Endothelial cell (in vitro differentiated cells): ENCODE measurements around the gene NPS. TPM values are rescaled to one million over a fixed set of nuclear protein-coding genes. Genes with fewer than 3 reads are reported as not detected.

Experiments used
- DNase-seq: peaks from one replicate; pipeline ENCODE4 v3.0.0; 2021; ENCODE audit warnings: low spot score
- H3K27ac Mint-ChIP-seq: one replicate; pipeline ENCODE4 v1.8.0; 2021; ENCODE audit warnings: mixed read lengths, inconsistent platforms; ENCODE audit not compliant: unreplicated experiment
- H3K27me3 Mint-ChIP-seq: one replicate; pipeline ENCODE4 v1.8.0; 2021; ENCODE audit warnings: mild to moderate bottlenecking, moderate library complexity, mixed read lengths, inconsistent platforms; ENCODE audit not compliant: unreplicated experiment
- H3K36me3 Mint-ChIP-seq: one replicate; pipeline ENCODE4 v1.8.0; 2021; ENCODE audit warnings: mild to moderate bottlenecking, low read depth, mixed read lengths, inconsistent platforms; ENCODE audit not compliant: unreplicated experiment
- H3K4me1 Mint-ChIP-seq: one replicate; pipeline ENCODE4 v1.8.0; 2021; ENCODE audit warnings: mild to moderate bottlenecking, mixed read lengths, inconsistent platforms; ENCODE audit not compliant: unreplicated experiment
- H3K4me3 Mint-ChIP-seq: one replicate; pipeline ENCODE4 v1.8.0; 2021; ENCODE audit warnings: mild to moderate bottlenecking, mixed read lengths, inconsistent platforms; ENCODE audit not compliant: unreplicated experiment
- H3K9me3 Mint-ChIP-seq: one replicate; pipeline ENCODE4 v1.8.0; 2021; ENCODE audit warnings: mixed read lengths, inconsistent platforms; ENCODE audit not compliant: unreplicated experiment
- CTCF ChIP-seq: fragments of 200-600 bp; sonication (generic); IDR thresholded peaks from one replicate; pipeline ENCODE4 v1.5.0; 2021; ENCODE audit warnings: antibody characterized with exemption; ENCODE audit not compliant: unreplicated experiment
- total RNA-seq: library from RNA; stranded (reverse); fragmentation: NEBNext Ultra II Directional; extraction: Animal tissue kit (Norgen Biotek cat#: 25700); gene quantifications from one replicate; pipeline ENCODE4 v1.2.1, GENCODE V29; 2021; ENCODE audit not compliant: unreplicated experiment

Gene NPS
- total RNA-seq, 1 donor from 2014 or later = not detected

GRCh38 chr10:127571386-127571785 lies 22.3 kb downstream of the NPS start:
- no peaks in the 10 kb centered on the region for H3K36me3 Mint-ChIP-seq
- H3K9me3 Mint-ChIP-seq = no peaks in the 10 kb centered on the region
- no peak overlapping the region for H3K4me3 Mint-ChIP-seq
- no peak for DNase-seq
- no peak for TF ChIP-seq CTCF
- no peak overlapping the region for H3K27ac Mint-ChIP-seq
- H3K4me1 Mint-ChIP-seq = no peaks in the 10 kb centered on the region
- no peaks in the 10 kb centered on the region for H3K27me3 Mint-ChIP-seq

GRCh38 chr10:127576051-127576450 lies 26.9 kb downstream of the NPS start:
- Mint-ChIP-seq H3K36me3 (no peaks in the 10 kb centered on the region), H3K27me3 (no peaks in the 10 kb centered on the region), H3K9me3 (no peaks in the 10 kb centered on the region), H3K4me3 (no peak overlapping the region), H3K4me1 (peaks cover 2% of the 10 kb centered on the region), H3K27ac (no peak overlapping the region)
- no peak for DNase-seq
- no peak for TF ChIP-seq CTCF

- no peak overlapping the region for H3K4me3 Mint-ChIP-seq
- H3K4me1 Mint-ChIP-seq = peaks cover 2% of the 10 kb centered on the region
- no peak for TF ChIP-seq CTCF
- no peaks in the 10 kb centered on the region for H3K36me3 Mint-ChIP-seq
- no peak for DNase-seq
- no peaks in the 10 kb centered on the region for H3K27me3 Mint-ChIP-seq
- H3K9me3 Mint-ChIP-seq = no peaks in the 10 kb centered on the region
- H3K27ac Mint-ChIP-seq = no peak overlapping the region
Measured at GRCh38 chr10:127576740-127577161, 27.6 kb downstream of the NPS start.

GRCh38 chr10:127577376-127578258 lies 28.5 kb downstream of the NPS start:
- H3K9me3 Mint-ChIP-seq = no peaks in the 10 kb centered on the region
- H3K27me3 Mint-ChIP-seq = no peaks in the 10 kb centered on the region
- no peaks in the 10 kb centered on the region for H3K36me3 Mint-ChIP-seq
- DNase-seq = no peak
- peaks cover 2% of the 10 kb centered on the region for H3K4me1 Mint-ChIP-seq
- H3K4me3 Mint-ChIP-seq = no peak overlapping the region
- H3K27ac Mint-ChIP-seq = no peak overlapping the region
- TF ChIP-seq CTCF = no peak

GRCh38 chr10:127578259-127578960 lies 29.3 kb downstream of the NPS start:
- no peak for DNase-seq
- no peak overlapping the region for H3K27ac Mint-ChIP-seq
- no peak for TF ChIP-seq CTCF
- no peak overlapping the region for H3K4me3 Mint-ChIP-seq
- H3K27me3 Mint-ChIP-seq = no peaks in the 10 kb centered on the region
- H3K36me3 Mint-ChIP-seq = no peaks in the 10 kb centered on the region
- peaks cover 2% of the 10 kb centered on the region for H3K4me1 Mint-ChIP-seq
- H3K9me3 Mint-ChIP-seq = no peaks in the 10 kb centered on the region
